SU-DHL-6 (cell line): ENCODE measurements around the gene DPP10.

Experiments used
- EZH2phosphoT487 ChIP-seq: fragments of 200-600 bp; sonication (generic), shearing (Covaris generic); conservative IDR thresholded peaks from 2 replicates; pipeline ENCODE4 v1.6.1; 2018; ENCODE audit warnings: mild to moderate bottlenecking, antibody characterized with exemption, low read length, moderate library complexity, mixed read lengths
- TF ChIP-seq, protein P1 (sequence below): fragments of 200-600 bp; sonication (generic); IDR thresholded peaks from one replicate; pipeline ENCODE4 v1.5.1; 2017; ENCODE audit warnings: antibody characterized with exemption, mild to moderate bottlenecking, low read length, moderate library complexity; ENCODE audit not compliant: insufficient read depth, poor library complexity, severe bottlenecking

GRCh38 chr2:114699423-114699944 is 257.0 kb downstream of the DPP10 start:
- TF ChIP-seq, protein P1, sequence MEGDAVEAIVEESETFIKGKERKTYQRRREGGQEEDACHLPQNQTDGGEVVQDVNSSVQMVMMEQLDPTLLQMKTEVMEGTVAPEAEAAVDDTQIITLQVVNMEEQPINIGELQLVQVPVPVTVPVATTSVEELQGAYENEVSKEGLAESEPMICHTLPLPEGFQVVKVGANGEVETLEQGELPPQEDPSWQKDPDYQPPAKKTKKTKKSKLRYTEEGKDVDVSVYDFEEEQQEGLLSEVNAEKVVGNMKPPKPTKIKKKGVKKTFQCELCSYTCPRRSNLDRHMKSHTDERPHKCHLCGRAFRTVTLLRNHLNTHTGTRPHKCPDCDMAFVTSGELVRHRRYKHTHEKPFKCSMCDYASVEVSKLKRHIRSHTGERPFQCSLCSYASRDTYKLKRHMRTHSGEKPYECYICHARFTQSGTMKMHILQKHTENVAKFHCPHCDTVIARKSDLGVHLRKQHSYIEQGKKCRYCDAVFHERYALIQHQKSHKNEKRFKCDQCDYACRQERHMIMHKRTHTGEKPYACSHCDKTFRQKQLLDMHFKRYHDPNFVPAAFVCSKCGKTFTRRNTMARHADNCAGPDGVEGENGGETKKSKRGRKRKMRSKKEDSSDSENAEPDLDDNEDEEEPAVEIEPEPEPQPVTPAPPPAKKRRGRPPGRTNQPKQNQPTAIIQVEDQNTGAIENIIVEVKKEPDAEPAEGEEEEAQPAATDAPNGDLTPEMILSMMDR = no peak
- TF ChIP-seq EZH2phosphoT487 = no peak
